Effector memory CD8-positive, alpha-beta T cell (primary cell): ENCODE results near the gene NDOR1.

ENCODE experiments used
- ATAC-seq: fragments of 150-1000 bp; cut with Tn5 transposase; replicated peaks from 2 replicates; pipeline ENCODE4 v1.10.0; 2021; ENCODE audit warnings: mild to moderate bottlenecking, moderate library complexity
- DNase-seq, 3 experiments: peaks; one replicate each; pipeline ENCODE4 v3.0.0; 2021
- H3K27ac Mint-ChIP-seq, 2 donors: one replicate each; pipeline ENCODE4 v1.8.0; 2022; ENCODE audit warnings: mild to moderate bottlenecking in 2 of 2, mixed read lengths in 2 of 2, moderate library complexity in 2 of 2
- H3K27me3 Mint-ChIP-seq, 2 donors: one replicate each; pipeline ENCODE4 v1.8.0; 2022; ENCODE audit warnings: mixed read lengths in 2 of 2
- H3K36me3 Mint-ChIP-seq: one replicate; pipeline ENCODE4 v1.8.0; 2022; ENCODE audit warnings: mild to moderate bottlenecking, moderate library complexity, mixed read lengths; ENCODE audit not compliant: insufficient read depth
- H3K4me1 Mint-ChIP-seq, 2 donors: one replicate each; pipeline ENCODE4 v1.8.0; 2022; ENCODE audit warnings: low read depth in 2 of 2, mixed read lengths in 2 of 2
- H3K4me3 Mint-ChIP-seq, 2 donors: one replicate each; pipeline ENCODE4 v1.8.0; 2022; ENCODE audit warnings: mild to moderate bottlenecking in 2 of 2, mixed read lengths in 2 of 2, moderate library complexity in 2 of 2
- H3K9me3 Mint-ChIP-seq, 2 donors: one replicate each; pipeline ENCODE4 v1.8.0; 2022; ENCODE audit warnings: mixed read lengths in 2 of 2

The NDOR1 gene

DNA sequence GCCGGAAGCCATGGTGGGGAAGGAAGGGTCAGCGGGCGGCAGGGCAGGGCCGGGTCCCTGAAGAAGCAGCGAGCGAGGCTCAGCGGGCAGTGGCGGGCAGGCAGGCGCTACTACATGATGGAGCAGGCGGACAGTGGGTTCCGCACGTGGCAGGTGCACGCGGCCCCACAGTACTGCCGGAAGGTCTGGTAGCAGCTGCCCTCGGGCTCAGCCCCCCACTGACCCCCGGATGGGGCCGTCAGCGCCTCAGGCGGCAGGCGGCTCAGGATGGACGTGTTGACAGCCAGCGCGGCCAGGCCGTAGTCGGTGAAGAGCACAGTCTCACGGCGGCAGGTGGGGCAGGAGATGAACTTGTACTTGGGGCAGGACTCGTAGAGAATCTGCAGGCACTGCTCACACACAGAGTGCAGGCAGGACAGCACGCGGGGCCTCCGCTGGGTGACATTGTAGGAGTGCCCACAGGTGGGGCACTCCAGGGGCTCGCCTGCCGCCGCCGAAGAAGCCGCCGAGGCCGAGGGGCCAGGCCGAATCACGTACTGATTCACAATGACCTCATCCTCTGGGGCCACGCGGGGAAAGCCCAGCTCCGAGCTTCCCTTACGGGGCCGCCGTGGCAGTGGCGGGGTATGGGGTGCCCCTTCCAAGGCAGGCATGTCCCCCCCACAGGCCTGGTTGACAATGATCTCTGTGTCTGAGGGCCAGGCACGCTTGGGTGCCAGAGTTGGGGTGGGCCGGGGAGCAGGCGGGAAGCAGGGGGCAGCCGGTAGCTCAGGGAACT lies 15.0 kb downstream of the NDOR1 start:
- peaks cover 13% of the 10 kb centered on the region for H3K36me3 Mint-ChIP-seq
- H3K9me3 Mint-ChIP-seq = no peaks in the 10 kb centered on the region
- ATAC-seq (no peak), DNase-seq (no peak)
- no peak overlapping the region for H3K27ac Mint-ChIP-seq
- peaks cover 0 to 4% of the 10 kb centered on the region in 2 donors for H3K4me1 Mint-ChIP-seq
- peak overlapping the region; percentile 53 to 57 for H3K4me3 Mint-ChIP-seq
- H3K27me3 Mint-ChIP-seq = no peaks in the 10 kb centered on the region

DNA sequence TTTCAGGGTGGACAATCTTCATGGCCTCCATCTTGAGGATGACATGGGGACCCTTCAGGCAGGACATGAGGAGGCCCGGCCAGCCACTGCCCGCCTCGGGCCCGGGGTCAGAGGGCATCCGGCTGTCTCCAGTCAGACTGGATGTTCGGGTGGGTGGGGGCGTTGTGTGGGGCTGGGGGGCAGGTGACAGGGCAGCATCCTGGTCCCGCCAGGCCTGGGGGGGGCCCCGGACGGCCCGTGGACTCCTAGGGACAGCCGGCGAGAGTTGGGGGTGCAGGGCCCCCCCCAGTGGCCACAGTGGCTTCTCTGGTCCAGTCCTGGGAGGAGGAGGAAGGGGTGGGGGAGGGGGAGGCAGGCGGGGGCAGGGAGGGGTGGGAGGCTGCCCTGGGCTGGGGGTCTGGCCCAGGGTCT lies 15.6 kb downstream of the NDOR1 start:
- Mint-ChIP-seq H3K27ac (no peak overlapping the region), H3K9me3 (no peaks in the 10 kb centered on the region), H3K4me3 (peak overlapping the region; percentile 53 to 57), H3K27me3 (no peaks in the 10 kb centered on the region), H3K4me1 (peaks cover 0 to 4% of the 10 kb centered on the region in 2 donors), H3K36me3 (peaks cover 13% of the 10 kb centered on the region)
- DNase-seq (no peak), ATAC-seq (no peak)

DNA sequence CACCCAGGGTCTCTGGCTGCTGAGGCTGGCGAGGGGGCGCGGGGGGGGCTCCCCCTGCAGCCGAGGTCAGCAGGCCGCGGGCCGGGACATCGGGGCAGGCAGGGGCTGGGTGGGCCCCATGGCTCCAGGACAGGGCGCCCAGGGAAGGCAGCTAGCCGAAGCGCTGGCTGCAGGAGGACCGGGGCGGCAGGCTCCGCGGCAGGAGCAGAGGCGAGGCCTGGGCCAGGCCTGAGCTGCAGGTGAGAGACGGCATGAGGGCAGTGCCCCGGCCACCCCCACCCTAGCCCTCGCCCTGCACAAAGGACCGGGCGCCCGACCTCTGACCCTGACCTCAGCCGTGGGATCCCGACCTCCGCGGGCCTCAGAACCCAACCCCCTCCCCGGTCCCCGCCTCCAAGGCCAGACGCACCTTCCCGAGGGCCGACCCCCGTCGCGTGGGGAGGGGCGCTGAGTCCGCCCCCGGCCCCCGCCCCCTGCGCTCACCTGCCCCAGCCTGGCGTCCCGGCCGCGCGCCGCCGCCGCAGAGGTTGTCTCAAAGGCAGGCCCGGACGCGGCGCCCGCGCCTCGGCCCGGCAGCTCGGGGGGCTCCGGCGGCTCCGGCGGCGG lies 16.1 kb downstream of the NDOR1 start:
- H3K27ac Mint-ChIP-seq = no peak overlapping the region
- H3K36me3 Mint-ChIP-seq = peaks cover 13% of the 10 kb centered on the region
- H3K4me1 Mint-ChIP-seq = peaks cover 0 to 4% of the 10 kb centered on the region in 2 donors
- DNase-seq (no peak), ATAC-seq (no peak)
- H3K9me3 Mint-ChIP-seq = no peaks in the 10 kb centered on the region
- no peaks in the 10 kb centered on the region for H3K27me3 Mint-ChIP-seq
- H3K4me3 Mint-ChIP-seq = no peak overlapping the region

DNA sequence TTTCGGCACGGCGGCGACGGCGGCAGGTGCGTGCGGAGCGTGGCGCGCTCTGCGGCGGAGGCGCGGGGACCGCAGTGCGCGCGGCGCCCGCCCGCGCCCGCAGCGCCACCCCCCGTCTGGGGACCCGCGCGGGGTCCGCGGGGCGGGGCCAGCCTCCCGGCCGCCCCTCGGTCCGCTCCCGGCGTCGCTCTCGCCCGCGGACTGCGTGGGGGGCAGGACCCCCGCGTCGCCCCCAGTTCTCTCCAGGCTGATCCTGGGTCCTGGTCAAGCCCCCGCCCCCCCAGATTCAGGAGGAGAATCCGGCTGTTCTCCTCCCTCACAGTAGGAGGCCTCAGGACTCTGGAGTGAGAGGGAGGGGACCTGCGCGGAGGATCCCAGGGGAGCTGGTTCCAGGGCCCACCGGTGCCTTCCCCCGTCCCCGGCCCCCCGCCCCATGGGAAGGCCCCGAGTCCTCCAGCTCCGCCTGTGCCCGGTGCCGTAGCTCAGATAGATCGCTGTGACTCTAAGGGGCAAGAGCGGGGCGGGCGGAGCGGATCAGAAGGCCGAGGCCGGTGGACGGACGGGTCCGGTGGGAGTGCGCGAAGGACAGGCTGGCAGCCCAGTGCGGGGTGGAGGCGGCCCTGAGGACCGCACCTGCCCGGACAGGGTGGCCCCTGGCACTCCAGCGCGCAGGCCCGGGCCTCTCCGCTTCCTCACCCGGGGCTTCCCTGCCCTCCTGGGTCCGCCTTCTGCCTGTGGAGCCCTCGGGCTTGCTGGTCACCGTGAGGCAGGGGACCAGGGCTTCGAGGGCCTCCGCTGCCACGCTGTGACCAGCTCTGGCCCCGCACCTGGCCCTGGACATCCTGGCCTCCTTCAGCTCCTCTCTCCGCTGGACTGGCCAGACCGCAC lies 16.9 kb downstream of the NDOR1 start, which contains the start of gene RNF208:
Gene RNF208, minus strand, starts transcription at position 51 of the 888 bp plus-strand sequence. CDS start 1,028 bp downstream, outside the sequence.
- peak within 1 kb of the TSS; percentile 78 to 83 for H3K4me3 Mint-ChIP-seq
- no peak for DNase-seq
- peaks cover under 1 to 4% of the 10 kb centered on the region in 2 donors for H3K4me1 Mint-ChIP-seq
- peak within 1 kb of the TSS; percentile 86 to 88 for H3K27ac Mint-ChIP-seq
- no peaks in the 10 kb centered on the region for H3K9me3 Mint-ChIP-seq
- H3K27me3 Mint-ChIP-seq = peaks cover 1 to 3% of the 10 kb centered on the region in 2 donors
- ATAC-seq = no peak
- H3K36me3 Mint-ChIP-seq = peaks cover 13% of the 10 kb centered on the region

DNA sequence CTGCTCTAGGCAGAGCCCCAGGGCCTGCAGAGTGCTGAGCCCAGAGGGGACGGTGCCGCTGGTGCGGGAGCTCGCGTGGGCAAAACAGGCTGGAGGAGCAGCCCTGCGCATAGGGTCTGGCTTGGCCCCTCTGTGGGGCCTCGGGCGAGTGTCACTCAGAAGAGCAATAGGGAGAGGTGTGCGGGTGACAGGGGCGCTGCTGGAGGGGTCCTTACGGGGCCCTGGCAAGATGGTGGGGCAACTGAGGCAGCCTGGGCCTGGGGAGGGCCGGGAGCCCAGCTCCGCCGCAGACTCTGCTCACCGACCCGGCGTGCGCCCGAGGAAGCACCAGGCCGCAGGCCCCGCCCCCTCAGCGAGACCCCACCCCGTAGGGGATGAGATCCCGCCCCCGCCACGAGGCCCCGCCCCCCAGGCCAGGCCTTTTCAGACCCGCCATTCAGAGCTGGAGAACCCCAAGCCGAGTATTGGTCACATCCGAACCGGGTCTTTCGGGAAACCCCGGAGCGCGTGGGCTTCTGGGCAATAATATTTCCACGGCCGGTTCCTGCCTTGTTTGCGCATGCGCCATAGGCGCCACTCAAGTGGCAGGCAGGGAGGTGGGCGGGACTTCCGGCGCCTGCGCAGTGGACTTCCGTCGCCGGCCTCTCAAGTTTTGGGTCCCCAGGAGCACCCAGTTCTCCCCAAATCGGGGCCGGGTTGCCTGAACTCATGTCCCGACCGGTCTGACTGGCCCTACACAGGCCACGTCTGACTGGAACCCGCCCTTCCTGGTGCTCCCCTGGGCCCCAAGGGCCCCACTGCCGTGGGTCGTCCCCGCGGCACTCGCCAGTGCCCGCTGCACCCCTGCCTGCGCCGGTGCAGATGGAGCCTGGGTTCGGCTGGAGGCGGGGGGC lies 17.8 kb downstream of the NDOR1 start:
- H3K4me3 Mint-ChIP-seq = peak overlapping the region; percentile 78 to 83
- peak; percentile 89 for ATAC-seq
- peaks cover 6 to 9% of the 10 kb centered on the region in 2 donors for H3K27me3 Mint-ChIP-seq
- peak overlapping the region; percentile 86 to 88 for H3K27ac Mint-ChIP-seq
- no peaks in the 10 kb centered on the region for H3K9me3 Mint-ChIP-seq
- peak; percentile 95 to 96 (median 96) for DNase-seq
- peaks cover 13% of the 10 kb centered on the region for H3K36me3 Mint-ChIP-seq
- peaks cover 4 to 6% of the 10 kb centered on the region in 2 donors for H3K4me1 Mint-ChIP-seq

DNA sequence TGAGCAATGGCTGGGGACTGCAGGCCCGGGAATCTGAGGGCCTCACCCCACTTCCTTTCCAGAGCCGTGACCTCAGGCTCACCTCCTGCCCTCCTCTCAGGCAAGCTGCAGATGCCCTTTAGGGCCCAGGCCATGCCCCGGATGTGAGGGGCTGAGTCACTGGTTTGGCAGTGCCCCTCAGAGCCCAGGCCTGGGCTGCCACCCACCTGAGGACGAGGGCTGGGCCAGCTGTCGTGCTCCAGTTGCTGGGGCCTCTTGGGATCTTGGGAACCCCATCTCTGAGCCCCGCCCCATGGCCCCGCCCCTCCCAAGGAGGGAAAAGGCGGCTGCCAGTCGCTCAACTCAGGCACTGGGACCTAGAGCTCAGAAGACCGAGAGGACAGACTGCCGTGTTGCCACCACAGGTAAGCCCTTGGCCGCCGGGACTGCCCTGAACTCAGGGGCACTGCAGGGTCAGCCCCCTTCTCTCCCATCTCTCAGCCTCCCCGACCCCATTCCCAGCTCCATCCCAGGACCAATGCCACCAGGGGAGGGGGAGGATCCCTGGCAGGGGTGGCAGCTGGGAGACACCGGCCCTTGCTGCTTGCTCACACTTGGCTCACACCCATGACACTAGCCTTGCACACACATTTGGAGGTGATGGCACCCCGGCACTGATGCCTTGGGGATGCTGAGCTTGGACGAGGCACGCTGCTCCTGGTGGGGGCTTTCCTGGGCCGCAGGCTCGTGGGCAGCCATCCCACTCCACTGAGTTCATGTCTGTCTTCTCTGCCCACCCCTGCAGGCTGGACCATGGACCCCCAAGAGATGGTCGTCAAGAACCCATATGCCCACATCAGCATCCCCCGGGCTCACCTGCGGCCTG lies 19.6 kb downstream of the NDOR1 start, which contains the start of gene CYSRT1:
Gene CYSRT1, plus strand, starts transcription at position 345 of the 865 bp plus-strand sequence. Its CDS starts 448 bp downstream, at position 793.
- peak within 1 kb of the TSS; percentile 78 to 83 for H3K4me3 Mint-ChIP-seq
- ATAC-seq (peak; percentile 13), DNase-seq (peak in 1 of 3 experiments; percentile 28)
- H3K27ac Mint-ChIP-seq = peak within 1 kb of the TSS; percentile 86 to 88
- H3K36me3 Mint-ChIP-seq = peaks cover 13% of the 10 kb centered on the region
- no peaks in the 10 kb centered on the region for H3K9me3 Mint-ChIP-seq
- peaks cover 6 to 9% of the 10 kb centered on the region in 2 donors for H3K27me3 Mint-ChIP-seq
- peaks cover 4 to 6% of the 10 kb centered on the region in 2 donors for H3K4me1 Mint-ChIP-seq

DNA sequence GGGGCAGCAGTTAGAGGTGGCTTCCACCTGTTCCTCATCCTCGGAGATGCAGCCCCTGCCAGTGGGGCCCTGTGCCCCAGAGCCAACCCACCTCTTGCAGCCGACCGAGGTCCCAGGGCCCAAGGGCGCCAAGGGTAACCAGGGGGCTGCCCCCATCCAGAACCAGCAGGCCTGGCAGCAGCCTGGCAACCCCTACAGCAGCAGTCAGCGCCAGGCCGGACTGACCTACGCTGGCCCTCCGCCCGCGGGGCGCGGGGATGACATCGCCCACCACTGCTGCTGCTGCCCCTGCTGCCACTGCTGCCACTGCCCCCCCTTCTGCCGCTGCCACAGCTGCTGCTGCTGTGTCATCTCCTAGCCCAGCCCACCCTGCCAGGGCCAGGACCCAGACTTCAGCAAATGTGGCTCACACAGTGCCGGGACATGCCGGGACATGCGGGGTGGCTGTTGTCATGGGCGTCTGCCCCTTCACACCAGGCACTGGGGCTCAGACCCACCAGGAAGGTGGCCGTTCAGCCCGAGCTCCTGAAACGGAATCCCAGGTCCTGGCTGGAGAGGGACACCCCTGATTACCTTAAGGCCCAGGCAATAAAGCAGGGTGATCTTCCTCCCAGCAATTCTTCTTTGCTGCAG lies 20.3 kb downstream of the NDOR1 start:
- ATAC-seq = no peak
- Mint-ChIP-seq H3K36me3 (peaks cover 11% of the 10 kb centered on the region), H3K4me3 (no peak overlapping the region), H3K27me3 (peaks cover 6 to 9% of the 10 kb centered on the region in 2 donors), H3K9me3 (no peaks in the 10 kb centered on the region), H3K4me1 (peaks cover 4 to 5% of the 10 kb centered on the region in 2 donors), H3K27ac (no peak overlapping the region)
- no peak for DNase-seq

DNA sequence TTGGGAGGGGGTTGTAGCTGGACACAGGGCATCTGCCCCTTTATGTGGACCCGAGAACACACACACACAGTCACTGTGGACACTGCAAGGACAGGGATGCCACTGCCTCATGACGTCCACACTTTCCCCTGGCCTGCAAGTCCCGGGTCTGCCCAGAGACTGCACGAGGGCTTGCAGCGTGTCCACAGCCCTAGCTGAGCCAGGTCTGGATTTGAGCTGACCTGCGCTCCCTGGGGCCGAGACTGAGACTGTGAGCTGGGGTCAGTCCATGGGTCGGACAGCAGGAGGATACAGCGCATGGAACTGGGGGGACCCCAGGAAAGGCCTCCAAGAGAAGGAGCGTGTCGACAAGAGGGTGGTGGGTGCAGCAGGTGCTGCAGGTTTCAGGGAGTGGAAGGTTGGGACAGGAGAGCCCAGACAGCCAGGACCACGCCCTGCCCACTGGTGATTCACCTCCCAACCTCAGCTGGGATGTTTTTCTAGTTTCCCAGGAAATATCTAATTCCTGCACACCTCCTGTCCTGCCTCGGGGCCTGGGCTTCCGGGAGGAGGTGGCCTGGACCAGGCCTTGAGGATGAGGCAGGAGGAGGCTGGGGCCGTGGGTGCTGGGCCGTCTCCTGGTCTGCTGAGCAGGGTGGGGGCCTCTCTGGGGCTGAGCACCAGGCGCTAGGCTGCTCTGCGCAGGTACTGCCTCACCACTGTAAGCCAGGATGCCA lies 21.0 kb downstream of the NDOR1 start:
- H3K27me3 Mint-ChIP-seq = peaks cover 7 to 16% of the 10 kb centered on the region in 2 donors
- no peak overlapping the region for H3K4me3 Mint-ChIP-seq
- ATAC-seq (no peak), DNase-seq (no peak)
- no peak overlapping the region for H3K27ac Mint-ChIP-seq
- peaks cover 9% of the 10 kb centered on the region for H3K36me3 Mint-ChIP-seq
- H3K4me1 Mint-ChIP-seq = peaks cover 4 to 5% of the 10 kb centered on the region in 2 donors
- no peaks in the 10 kb centered on the region for H3K9me3 Mint-ChIP-seq

DNA sequence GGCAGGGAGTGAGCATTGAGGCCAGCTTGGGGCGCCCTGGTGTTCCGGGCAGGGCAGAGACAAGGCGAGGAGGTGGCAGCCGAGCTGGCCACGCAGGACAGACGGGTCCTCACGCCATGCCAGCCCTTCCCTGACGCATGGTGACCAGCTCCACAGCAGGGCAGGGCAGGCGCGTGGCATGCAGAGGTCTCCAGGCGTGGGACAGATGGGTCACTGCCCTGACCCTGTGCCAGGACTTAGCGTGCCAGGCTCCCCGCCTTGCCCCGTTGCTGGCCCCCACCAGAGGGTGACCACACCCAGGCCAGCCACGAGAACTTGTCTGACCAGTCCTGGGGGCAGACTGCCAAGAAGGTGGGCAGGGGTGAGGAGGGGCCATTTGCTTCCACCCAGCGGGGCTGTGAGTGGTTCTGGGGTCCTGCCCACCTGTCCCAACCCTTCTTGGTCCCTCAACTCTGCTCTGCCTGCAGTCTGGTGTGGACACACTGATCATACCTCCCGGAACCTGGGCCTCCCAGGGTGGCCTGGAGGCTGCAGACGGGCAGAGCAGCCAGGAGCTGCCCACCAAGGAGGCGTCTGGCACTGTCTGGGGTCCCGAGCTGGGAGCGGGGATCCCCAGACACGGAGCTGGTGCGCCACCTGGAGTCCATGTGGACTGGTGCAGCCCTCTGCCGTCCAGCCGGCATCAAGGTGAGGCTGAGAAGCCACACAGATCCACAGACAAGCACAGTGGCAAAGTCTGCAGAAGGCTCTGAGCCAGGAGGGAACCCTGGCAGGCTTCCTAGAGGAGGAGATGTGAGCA lies 21.8 kb downstream of the NDOR1 start, which contains the start of gene RNF224:
Gene RNF224, plus strand, starts transcription at position 449 of the 799 bp plus-strand sequence. CDS start 834 bp downstream, outside the sequence.
- Mint-ChIP-seq H3K36me3 (peaks cover 9% of the 10 kb centered on the region), H3K9me3 (no peaks in the 10 kb centered on the region), H3K27me3 (peaks cover 14 to 24% of the 10 kb centered on the region in 2 donors), H3K4me3 (no peak within 1 kb of the TSS), H3K27ac (peak within 1 kb of the TSS in 1 of 2 donors; percentile 8), H3K4me1 (peaks cover 4 to 5% of the 10 kb centered on the region in 2 donors)
- peak; percentile 77 to 82 (median 81) for DNase-seq
- peak; percentile 40 for ATAC-seq

DNA sequence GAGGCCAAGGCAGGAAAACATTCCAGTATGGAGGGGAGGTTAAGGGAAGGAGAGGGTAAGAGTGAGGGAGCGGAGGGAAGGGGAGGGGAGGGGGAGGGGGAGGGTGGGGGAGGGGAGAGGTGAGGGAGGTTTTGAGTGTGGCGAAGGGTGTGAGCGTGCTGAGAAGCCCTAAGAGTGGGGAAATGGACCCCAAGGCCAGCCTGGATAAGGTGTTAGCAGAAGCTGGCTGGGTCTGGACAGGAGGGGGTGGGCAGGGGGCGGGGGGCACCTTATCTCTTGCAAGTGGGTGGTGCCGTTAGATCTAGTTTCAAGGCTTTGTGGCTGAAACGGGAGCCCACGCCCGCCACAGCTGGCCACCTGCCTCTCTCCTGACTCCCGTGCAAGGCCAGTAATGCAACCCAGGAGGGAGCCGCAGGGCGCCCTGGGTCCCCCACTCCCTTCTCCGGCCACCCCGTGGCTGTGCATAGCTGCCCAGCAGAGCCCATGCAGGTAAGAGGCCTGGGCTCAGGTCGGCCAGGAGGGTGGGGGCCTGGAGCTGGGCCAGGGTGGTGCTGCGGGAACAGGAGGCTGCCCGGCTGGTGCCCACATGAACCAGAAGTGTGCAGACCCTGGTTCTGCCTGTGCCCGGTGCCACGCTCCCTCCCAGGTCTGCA lies 22.5 kb downstream of the NDOR1 start:
- Mint-ChIP-seq H3K4me3 (no peak overlapping the region), H3K36me3 (peaks cover 9% of the 10 kb centered on the region), H3K27ac (peak overlapping the region in 1 of 2 donors; percentile 8), H3K4me1 (peaks cover 3 to 4% of the 10 kb centered on the region in 2 donors), H3K27me3 (peaks cover 16 to 24% of the 10 kb centered on the region in 2 donors), H3K9me3 (no peaks in the 10 kb centered on the region)
- DNase-seq (no peak), ATAC-seq (no peak)
